CD4-positive, CD25-positive, alpha-beta regulatory T cell (primary cell): ENCODE results near the gene MADD. TPM values are rescaled to one million over a fixed set of nuclear protein-coding genes. Genes with fewer than 3 reads are reported as not detected.
A peak's percentile ranks its signal among the peaks of the same experiment; 100 is the strongest.

Experiments used
- ATAC-seq, 2 donors: fragments of 150-1000 bp; cut with Tn5 transposase; one replicate each; pipeline ENCODE4 v1.10.0; 2021; ENCODE audit warnings: low read depth in 2 of 2, moderate number of reproducible peaks in 2 of 2, moderate library complexity in 1 of 2
- DNase-seq, 3 donors: peaks; one replicate each; pipeline versions ENCODE4 v3.0.0 to v3.0.0-alpha.2; 2012 to 2022; ENCODE audit warnings: mixed read lengths in 1 of 3
- H3K27ac ChIP-seq: one replicate; pipeline ENCODE4 v1.7.0; 2013; ENCODE audit warnings: mild to moderate bottlenecking, low read length; ENCODE audit not compliant: insufficient read depth, poor library complexity, severe bottlenecking
- H3K27me3 ChIP-seq: one replicate; pipeline ENCODE4 v1.7.0; 2013; ENCODE audit warnings: low read length; ENCODE audit not compliant: control insufficient read depth, insufficient read depth
- H3K36me3 ChIP-seq: one replicate; pipeline ENCODE4 v1.7.0; 2013; ENCODE audit warnings: mild to moderate bottlenecking, low read length, moderate library complexity; ENCODE audit not compliant: control insufficient read depth, insufficient read depth
- H3K4me1 ChIP-seq: 2 replicates; pipeline ENCODE4 v1.7.0; 2013; ENCODE audit warnings: mild to moderate bottlenecking, low read length; ENCODE audit not compliant: insufficient read depth, control insufficient read depth, poor library complexity, severe bottlenecking
- H3K4me3 ChIP-seq: one replicate; pipeline ENCODE4 v1.7.0; 2013; ENCODE audit warnings: low read depth, mild to moderate bottlenecking, low read length, moderate library complexity
- H3K9me3 ChIP-seq, 2 experiments: 1 replicate in 1 of 2; 2 replicates in 1 of 2; pipeline ENCODE4 v1.7.0; 2013; ENCODE audit warnings: low read length in 2 of 2, mild to moderate bottlenecking in 1 of 2, moderate library complexity in 1 of 2; ENCODE audit not compliant: control insufficient read depth in 2 of 2
- H3K27ac Mint-ChIP-seq, 3 donors: one replicate each; pipeline ENCODE4 v1.8.0; 2020 to 2022; ENCODE audit warnings: mild to moderate bottlenecking in 3 of 3, mixed read lengths in 3 of 3, moderate library complexity in 2 of 3
- H3K27me3 Mint-ChIP-seq: one replicate; pipeline ENCODE4 v1.8.0; 2022; ENCODE audit warnings: mild to moderate bottlenecking, mixed read lengths
- H3K36me3 Mint-ChIP-seq: one replicate; pipeline ENCODE4 v1.8.0; 2020; ENCODE audit warnings: mixed read lengths
- H3K4me1 Mint-ChIP-seq, 4 donors: one replicate each; pipeline ENCODE4 v1.8.0; 2020 to 2022; ENCODE audit warnings: mixed read lengths in 4 of 4, mild to moderate bottlenecking in 1 of 4
- H3K4me3 Mint-ChIP-seq, 4 donors: one replicate each; pipeline ENCODE4 v1.8.0; 2020 to 2022; ENCODE audit warnings: mild to moderate bottlenecking in 4 of 4, mixed read lengths in 4 of 4, moderate library complexity in 3 of 4
- H3K9me3 Mint-ChIP-seq, 7 donors: one replicate each; pipeline ENCODE4 v1.8.0; 2020 to 2022; ENCODE audit warnings: mixed read lengths in 7 of 7, mild to moderate bottlenecking in 3 of 7, moderate library complexity in 2 of 7
- polyA plus RNA-seq, 4 donors: library from polyadenylated mRNA; unstranded; fragments of 300-500 nt; fragmentation: Illumina TruSeq; gene quantifications; one replicate each; pipeline ENCODE4 v1.2.3, GENCODE V29; 2021
- total RNA-seq: library from RNA; stranded (reverse); gene quantifications from one replicate; pipeline ENCODE4 v1.2.3, GENCODE V29; 2022

MADD gene
- total and polyA plus RNA-seq, 5 donors from 2014 or later: 17.8 to 179 (median 25.5) TPM

- Histone ChIP-seq H3K4me1 (no peaks in the 10 kb centered on the region), H3K36me3 (peaks cover 37% of the 10 kb centered on the region)
- H3K9me3 Mint-ChIP-seq: no peaks in the 10 kb centered on the region
Measured at GRCh38 chr11:47234669-47235100, 35.2 kb upstream of the MADD start.

GRCh38 chr11:47235163-47235562 is 34.8 kb upstream of the MADD start:
- Mint-ChIP-seq H3K36me3 (peaks cover 26% of the 10 kb centered on the region), H3K9me3 (no peaks in the 10 kb centered on the region), H3K27ac (peak overlapping the region in 2 of 3 donors; percentile 36 to 52), H3K4me1 (peaks cover 0 to 13% (median 7%) of the 10 kb centered on the region in 4 donors), H3K27me3 (no peaks in the 10 kb centered on the region), H3K4me3 (peak overlapping the region in 1 of 4 donors; percentile 38)
- no peak for DNase-seq
- no peak overlapping the region for H3K27ac ChIP-seq
- no peak for ATAC-seq
- H3K9me3 ChIP-seq: no peaks in the 10 kb centered on the region
- H3K27me3 ChIP-seq: no peaks in the 10 kb centered on the region
- H3K4me3 ChIP-seq: no peak overlapping the region
- no peaks in the 10 kb centered on the region for H3K4me1 ChIP-seq
- peaks cover 42% of the 10 kb centered on the region for H3K36me3 ChIP-seq

More at GRCh38 chr11:47234669-47235100, 35.2 kb upstream of the MADD start:
- Mint-ChIP-seq H3K4me1 (peaks cover 0 to 13% (median 7%) of the 10 kb centered on the region in 4 donors), H3K4me3 (peak overlapping the region in 2 of 4 donors; percentile 38 to 64), H3K27ac (peak overlapping the region in 2 of 3 donors; percentile 3 to 52), H3K27me3 (no peaks in the 10 kb centered on the region), H3K36me3 (peaks cover 26% of the 10 kb centered on the region)
- Histone ChIP-seq H3K9me3 (no peaks in the 10 kb centered on the region), H3K27ac (no peak overlapping the region), H3K4me3 (no peak overlapping the region), H3K27me3 (no peaks in the 10 kb centered on the region)
- DNase-seq (peak in 1 of 3 donors; percentile 17), ATAC-seq (peak in 1 of 2 donors; percentile 26)

GRCh38 chr11:47236482-47236881 is 33.5 kb upstream of the MADD start:
- ATAC-seq: no peak
- H3K4me1 Mint-ChIP-seq: peaks cover 0 to 11% (median 7%) of the 10 kb centered on the region in 4 donors
- no peaks in the 10 kb centered on the region for H3K9me3 ChIP-seq
- peak overlapping the region; percentile 11 for H3K27ac ChIP-seq
- H3K4me3 ChIP-seq: no peak overlapping the region
- no peaks in the 10 kb centered on the region for H3K9me3 Mint-ChIP-seq
- H3K27ac Mint-ChIP-seq: peak overlapping the region in 2 of 3 donors; percentile 42 to 43
- H3K36me3 ChIP-seq: peaks cover 51% of the 10 kb centered on the region
- no peak for DNase-seq
- H3K4me1 ChIP-seq: no peaks in the 10 kb centered on the region
- no peaks in the 10 kb centered on the region for H3K27me3 ChIP-seq
- no peaks in the 10 kb centered on the region for H3K27me3 Mint-ChIP-seq
- H3K36me3 Mint-ChIP-seq: peaks cover 32% of the 10 kb centered on the region
- no peak overlapping the region for H3K4me3 Mint-ChIP-seq

GRCh38 chr11:47239852-47240251 is 30.1 kb upstream of the MADD start:
- H3K27me3 ChIP-seq: no peaks in the 10 kb centered on the region
- ATAC-seq (no peak), DNase-seq (no peak)
- H3K4me3 ChIP-seq: no peak overlapping the region
- no peaks in the 10 kb centered on the region for H3K9me3 Mint-ChIP-seq
- H3K4me3 Mint-ChIP-seq: no peak overlapping the region
- no peak overlapping the region for H3K27ac ChIP-seq
- H3K27me3 Mint-ChIP-seq: no peaks in the 10 kb centered on the region
- H3K4me1 Mint-ChIP-seq: peaks cover 0 to 12% (median 4%) of the 10 kb centered on the region in 4 donors
- peaks cover 57% of the 10 kb centered on the region for H3K36me3 Mint-ChIP-seq
- no peaks in the 10 kb centered on the region for H3K4me1 ChIP-seq
- H3K9me3 ChIP-seq: no peaks in the 10 kb centered on the region
- H3K27ac Mint-ChIP-seq: no peak overlapping the region
- peaks cover 68% of the 10 kb centered on the region for H3K36me3 ChIP-seq

- H3K27me3 ChIP-seq: no peaks in the 10 kb centered on the region
- DNase-seq (no peak), ATAC-seq (no peak)
- Mint-ChIP-seq H3K4me1 (peaks cover 0 to 12% (median 6%) of the 10 kb centered on the region in 4 donors), H3K36me3 (peaks cover 50% of the 10 kb centered on the region), H3K4me3 (no peak overlapping the region), H3K27ac (peak overlapping the region in 2 of 3 donors; percentile 6 to 17), H3K27me3 (no peaks in the 10 kb centered on the region), H3K9me3 (no peaks in the 10 kb centered on the region)
- H3K9me3 ChIP-seq: no peaks in the 10 kb centered on the region
- no peaks in the 10 kb centered on the region for H3K4me1 ChIP-seq
- peaks cover 69% of the 10 kb centered on the region for H3K36me3 ChIP-seq
- no peak overlapping the region for H3K27ac ChIP-seq
- no peak overlapping the region for H3K4me3 ChIP-seq
Measured at GRCh38 chr11:47241841-47242301, 28.1 kb upstream of the MADD start.

GRCh38 chr11:47242596-47243192 is 27.2 kb upstream of the MADD start:
- ATAC-seq (no peak), DNase-seq (no peak)
- H3K27me3 ChIP-seq: no peaks in the 10 kb centered on the region
- peaks cover 6% of the 10 kb centered on the region for H3K4me1 ChIP-seq
- no peak overlapping the region for H3K4me3 ChIP-seq
- peaks cover 69% of the 10 kb centered on the region for H3K36me3 ChIP-seq
- H3K9me3 ChIP-seq: no peaks in the 10 kb centered on the region
- Mint-ChIP-seq H3K27ac (peak overlapping the region in 2 of 3 donors; percentile 41 to 67), H3K4me1 (peaks cover 0 to 20% (median 11%) of the 10 kb centered on the region in 4 donors), H3K36me3 (peaks cover 45% of the 10 kb centered on the region), H3K9me3 (no peaks in the 10 kb centered on the region), H3K4me3 (no peak overlapping the region), H3K27me3 (no peaks in the 10 kb centered on the region)
- no peak overlapping the region for H3K27ac ChIP-seq

- H3K27ac ChIP-seq: no peak overlapping the region
- ATAC-seq (no peak), DNase-seq (no peak)
- peaks cover 12% of the 10 kb centered on the region for H3K4me1 ChIP-seq
- H3K9me3 ChIP-seq: no peaks in the 10 kb centered on the region
- peaks cover 40% of the 10 kb centered on the region for H3K36me3 Mint-ChIP-seq
- peaks cover 66% of the 10 kb centered on the region for H3K36me3 ChIP-seq
- no peaks in the 10 kb centered on the region for H3K27me3 ChIP-seq
- H3K9me3 Mint-ChIP-seq: peaks cover 0 to 1% (median 0%) of the 10 kb centered on the region in 7 donors
- peak overlapping the region in 2 of 3 donors; percentile 41 to 65 for H3K27ac Mint-ChIP-seq
- no peak overlapping the region for H3K4me3 ChIP-seq
- H3K27me3 Mint-ChIP-seq: no peaks in the 10 kb centered on the region
- peaks cover 0 to 28% (median 17%) of the 10 kb centered on the region in 4 donors for H3K4me1 Mint-ChIP-seq
- peak overlapping the region in 1 of 4 donors; percentile 43 for H3K4me3 Mint-ChIP-seq
Measured at GRCh38 chr11:47243454-47243853, 26.5 kb upstream of the MADD start.
